Hepatocyte (in vitro differentiated cells): ENCODE results near the gene ACIN1.

ENCODE experiments used
- CTCF ChIP-seq: fragments of 200-600 bp; sonication (generic); IDR thresholded peaks from 2 replicates; pipeline ENCODE4 v1.5.1; 2016; ENCODE audit warnings: antibody characterized with exemption, mild to moderate bottlenecking; ENCODE audit not compliant: poor library complexity
- EZH2 ChIP-seq: fragments of 200-600 bp; sonication (generic); IDR thresholded peaks from 2 replicates; pipeline ENCODE4 v1.6.1; 2016; ENCODE audit warnings: antibody characterized with exemption, mild to moderate bottlenecking, borderline replicate concordance

GRCh38 chr14:23013054-23013748 lies 81.7 kb downstream of the ACIN1 start:
- TF ChIP-seq CTCF (no peak), EZH2 (no peak)
